HEK293 (cell line): ENCODE results near the gene GH1.

Experiments
- WT1 ChIP-seq: fragments of 450-650 bp; formaldehyde crosslinking; IDR thresholded peaks from 2 replicates; pipeline ENCODE4 v1.5.1; 2016; ENCODE audit warnings: missing biosample characterization, missing genetic modification characterization
- ZNF221 ChIP-seq: fragments of 450-650 bp; formaldehyde crosslinking; IDR thresholded peaks from 2 replicates; pipeline ENCODE4 v1.5.1; 2017; ENCODE audit warnings: missing biosample characterization, missing genetic modification characterization, borderline replicate concordance
- ZNF23 ChIP-seq: fragments of 450-650 bp; formaldehyde crosslinking; IDR thresholded peaks from 2 replicates; pipeline ENCODE4 v1.5.1; 2016; ENCODE audit warnings: missing biosample characterization, missing genetic modification characterization, borderline replicate concordance
- ZNF560 ChIP-seq: fragments of 450-650 bp; formaldehyde crosslinking; IDR thresholded peaks from 2 replicates; pipeline ENCODE4 v1.5.1; 2017; ENCODE audit warnings: missing biosample characterization, missing genetic modification characterization, borderline replicate concordance
- TF ChIP-seq, protein P1 (sequence below): fragments of 450-650 bp; formaldehyde crosslinking; IDR thresholded peaks from 2 replicates; pipeline ENCODE4 v1.5.1; 2016; ENCODE audit warnings: missing biosample characterization, missing genetic modification characterization
- TF ChIP-seq, protein P2 (sequence below): fragments of 450-650 bp; formaldehyde crosslinking; IDR thresholded peaks from 2 replicates; pipeline ENCODE4 v1.5.1; 2016; ENCODE audit warnings: missing biosample characterization, missing genetic modification characterization
- TF ChIP-seq, protein P3 (sequence below): fragments of 450-650 bp; formaldehyde crosslinking; IDR thresholded peaks from 2 replicates; pipeline ENCODE4 v1.5.1; 2016; ENCODE audit warnings: missing biosample characterization, missing genetic modification characterization

DNA sequence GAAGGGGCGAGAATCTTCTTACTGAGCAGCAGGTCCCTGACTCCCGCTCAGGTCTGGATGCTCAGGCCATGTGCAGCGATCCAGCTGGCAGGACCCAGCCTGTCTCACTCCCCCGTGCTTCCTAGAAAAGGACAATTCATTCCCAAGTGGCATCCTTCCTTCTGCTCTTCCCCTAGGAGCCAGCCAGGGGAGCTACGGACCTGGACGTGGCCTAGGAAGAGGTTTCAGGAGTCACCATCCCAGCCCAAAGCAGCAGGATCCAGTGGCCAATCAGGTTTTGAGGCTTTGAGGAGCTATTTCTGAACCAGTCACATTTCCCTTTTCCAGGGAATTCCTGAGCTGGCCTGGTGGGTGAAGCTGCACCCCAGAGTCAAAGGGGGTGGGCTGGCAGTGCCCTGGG lies 21.2 kb upstream of the GH1 start:
- no peak for TF ChIP-seq ZNF221 (tag by site-specific recombination)
- TF ChIP-seq, protein P1, sequence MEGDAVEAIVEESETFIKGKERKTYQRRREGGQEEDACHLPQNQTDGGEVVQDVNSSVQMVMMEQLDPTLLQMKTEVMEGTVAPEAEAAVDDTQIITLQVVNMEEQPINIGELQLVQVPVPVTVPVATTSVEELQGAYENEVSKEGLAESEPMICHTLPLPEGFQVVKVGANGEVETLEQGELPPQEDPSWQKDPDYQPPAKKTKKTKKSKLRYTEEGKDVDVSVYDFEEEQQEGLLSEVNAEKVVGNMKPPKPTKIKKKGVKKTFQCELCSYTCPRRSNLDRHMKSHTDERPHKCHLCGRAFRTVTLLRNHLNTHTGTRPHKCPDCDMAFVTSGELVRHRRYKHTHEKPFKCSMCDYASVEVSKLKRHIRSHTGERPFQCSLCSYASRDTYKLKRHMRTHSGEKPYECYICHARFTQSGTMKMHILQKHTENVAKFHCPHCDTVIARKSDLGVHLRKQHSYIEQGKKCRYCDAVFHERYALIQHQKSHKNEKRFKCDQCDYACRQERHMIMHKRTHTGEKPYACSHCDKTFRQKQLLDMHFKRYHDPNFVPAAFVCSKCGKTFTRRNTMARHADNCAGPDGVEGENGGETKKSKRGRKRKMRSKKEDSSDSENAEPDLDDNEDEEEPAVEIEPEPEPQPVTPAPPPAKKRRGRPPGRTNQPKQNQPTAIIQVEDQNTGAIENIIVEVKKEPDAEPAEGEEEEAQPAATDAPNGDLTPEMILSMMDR (tag by site-specific recombination) = no peak
- TF ChIP-seq, protein P2, sequence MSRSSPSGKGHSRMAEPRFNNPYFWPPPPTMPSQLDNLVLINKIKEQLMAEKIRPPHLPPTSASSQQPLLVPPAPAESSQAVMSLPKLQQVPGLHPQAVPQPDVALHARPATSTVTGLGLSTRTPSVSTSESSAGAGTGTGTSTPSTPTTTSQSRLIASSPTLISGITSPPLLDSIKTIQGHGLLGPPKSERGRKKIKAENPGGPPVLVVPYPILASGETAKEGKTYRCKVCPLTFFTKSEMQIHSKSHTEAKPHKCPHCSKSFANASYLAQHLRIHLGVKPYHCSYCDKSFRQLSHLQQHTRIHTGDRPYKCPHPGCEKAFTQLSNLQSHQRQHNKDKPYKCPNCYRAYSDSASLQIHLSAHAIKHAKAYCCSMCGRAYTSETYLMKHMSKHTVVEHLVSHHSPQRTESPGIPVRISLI (tag by site-specific recombination) = no peak
- no peak for TF ChIP-seq WT1 (tag by site-specific recombination)
- TF ChIP-seq, protein P3, sequence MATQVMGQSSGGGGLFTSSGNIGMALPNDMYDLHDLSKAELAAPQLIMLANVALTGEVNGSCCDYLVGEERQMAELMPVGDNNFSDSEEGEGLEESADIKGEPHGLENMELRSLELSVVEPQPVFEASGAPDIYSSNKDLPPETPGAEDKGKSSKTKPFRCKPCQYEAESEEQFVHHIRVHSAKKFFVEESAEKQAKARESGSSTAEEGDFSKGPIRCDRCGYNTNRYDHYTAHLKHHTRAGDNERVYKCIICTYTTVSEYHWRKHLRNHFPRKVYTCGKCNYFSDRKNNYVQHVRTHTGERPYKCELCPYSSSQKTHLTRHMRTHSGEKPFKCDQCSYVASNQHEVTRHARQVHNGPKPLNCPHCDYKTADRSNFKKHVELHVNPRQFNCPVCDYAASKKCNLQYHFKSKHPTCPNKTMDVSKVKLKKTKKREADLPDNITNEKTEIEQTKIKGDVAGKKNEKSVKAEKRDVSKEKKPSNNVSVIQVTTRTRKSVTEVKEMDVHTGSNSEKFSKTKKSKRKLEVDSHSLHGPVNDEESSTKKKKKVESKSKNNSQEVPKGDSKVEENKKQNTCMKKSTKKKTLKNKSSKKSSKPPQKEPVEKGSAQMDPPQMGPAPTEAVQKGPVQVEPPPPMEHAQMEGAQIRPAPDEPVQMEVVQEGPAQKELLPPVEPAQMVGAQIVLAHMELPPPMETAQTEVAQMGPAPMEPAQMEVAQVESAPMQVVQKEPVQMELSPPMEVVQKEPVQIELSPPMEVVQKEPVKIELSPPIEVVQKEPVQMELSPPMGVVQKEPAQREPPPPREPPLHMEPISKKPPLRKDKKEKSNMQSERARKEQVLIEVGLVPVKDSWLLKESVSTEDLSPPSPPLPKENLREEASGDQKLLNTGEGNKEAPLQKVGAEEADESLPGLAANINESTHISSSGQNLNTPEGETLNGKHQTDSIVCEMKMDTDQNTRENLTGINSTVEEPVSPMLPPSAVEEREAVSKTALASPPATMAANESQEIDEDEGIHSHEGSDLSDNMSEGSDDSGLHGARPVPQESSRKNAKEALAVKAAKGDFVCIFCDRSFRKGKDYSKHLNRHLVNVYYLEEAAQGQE (tag by site-specific recombination) = no peak
- TF ChIP-seq ZNF23 = no peak
- no peak for TF ChIP-seq ZNF560
